Measurements from ENCODE around the gene DNAJC21.

DNAJC21 gene

DNA sequence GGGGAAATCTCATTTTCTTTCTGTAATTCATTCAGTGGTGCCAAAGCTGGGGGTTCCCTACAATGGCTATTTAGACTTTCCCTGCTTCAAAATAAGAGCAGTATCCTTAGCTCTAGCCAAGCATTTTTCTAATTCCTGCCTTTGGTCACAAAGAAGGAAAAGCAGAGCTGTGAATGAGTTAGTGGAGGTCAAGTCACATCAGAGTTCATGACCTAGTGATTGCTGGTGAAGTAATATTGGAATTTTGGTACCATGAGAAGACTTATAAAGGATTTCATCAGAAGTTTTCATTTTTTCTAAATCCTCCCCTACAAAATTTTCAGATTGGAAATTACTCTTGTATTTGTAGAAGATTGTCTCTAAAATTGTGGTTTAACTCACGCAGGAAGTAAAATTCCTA lies 28.0 kb downstream of the DNAJC21 start:
- no peaks in the 10 kb centered on the region for H4K20me1 ChIP-seq (ENCODE audit: low read depth, low read length)
- TF ChIP-seq CTCF (IDR thresholded peaks at IDR 0.05; ENCODE audit: insufficient read depth, low read length, poor library complexity, severe bottlenecking) = no peak
- no peak for TF ChIP-seq EZH2phosphoT487 (conservative IDR thresholded peaks at IDR 0.05; ENCODE audit: low read length)
- H3F3A ChIP-seq (ENCODE audit: insufficient read depth) = 0 out of 2 replicates have a peak, but pooled peaks cover 4% of the 10 kb centered on the region
- no peaks in the 10 kb centered on the region for H3K9me3 ChIP-seq (ENCODE audit: insufficient read depth, low read length)
- no peaks in the 10 kb centered on the region for H3K9me2 ChIP-seq (replicated peaks; ENCODE audit: insufficient read depth, low read length)
- H2AFZ ChIP-seq (ENCODE audit: low read depth, low read length, severe bottlenecking) = no peak overlapping the region
- no peaks in the 10 kb centered on the region for H3K79me2 ChIP-seq (ENCODE audit: insufficient read depth, low read length)
- H3K4me3 ChIP-seq (ENCODE audit: insufficient read depth, low read length, poor library complexity, severe bottlenecking) = no peak overlapping the region
- H3K27me3 ChIP-seq (ENCODE audit: low read length) = no peaks in the 10 kb centered on the region
- H3K4me2 ChIP-seq (ENCODE audit: low read depth, low read length, poor library complexity, severe bottlenecking) = no peak overlapping the region
- no peak overlapping the region for H3K9ac ChIP-seq (ENCODE audit: low read length)
- H3K36me3 ChIP-seq (ENCODE audit: low read length) = peaks cover 19% of the 10 kb centered on the region
- no peak overlapping the region for H3K27ac ChIP-seq (ENCODE audit: low read depth, low read length)

- no peak overlapping the region for H3K4me3 ChIP-seq (ENCODE audit: insufficient read depth, low read length, poor library complexity, severe bottlenecking)
- peaks cover 19% of the 10 kb centered on the region for H3K36me3 ChIP-seq (ENCODE audit: low read length)
- no peaks in the 10 kb centered on the region for H4K20me1 ChIP-seq (ENCODE audit: low read depth, low read length)
- no peaks in the 10 kb centered on the region for H3K79me2 ChIP-seq (ENCODE audit: insufficient read depth, low read length)
- no peak overlapping the region for H3K9ac ChIP-seq (ENCODE audit: low read length)
- H3K9me3 ChIP-seq (ENCODE audit: insufficient read depth, low read length) = no peaks in the 10 kb centered on the region
- H3K27me3 ChIP-seq (ENCODE audit: low read length) = no peaks in the 10 kb centered on the region
- H2AFZ ChIP-seq (ENCODE audit: low read depth, low read length, severe bottlenecking) = no peak overlapping the region
- H3K9me2 ChIP-seq (replicated peaks; ENCODE audit: insufficient read depth, low read length) = no peaks in the 10 kb centered on the region
- H3F3A ChIP-seq (ENCODE audit: insufficient read depth) = 0 out of 2 replicates have a peak, but pooled peaks cover 4% of the 10 kb centered on the region
- H3K4me2 ChIP-seq (ENCODE audit: low read depth, low read length, poor library complexity, severe bottlenecking) = no peak overlapping the region
- TF ChIP-seq EZH2phosphoT487 (conservative IDR thresholded peaks at IDR 0.05; ENCODE audit: low read length) = no peak
- TF ChIP-seq CTCF (IDR thresholded peaks at IDR 0.05; ENCODE audit: insufficient read depth, low read length, poor library complexity, severe bottlenecking) = peak; percentile 40
- no peak overlapping the region for H3K27ac ChIP-seq (ENCODE audit: low read depth, low read length)
Measured at GRCh38 chr5:34957857-34958690, 28.7 kb downstream of the DNAJC21 start.

DNA sequence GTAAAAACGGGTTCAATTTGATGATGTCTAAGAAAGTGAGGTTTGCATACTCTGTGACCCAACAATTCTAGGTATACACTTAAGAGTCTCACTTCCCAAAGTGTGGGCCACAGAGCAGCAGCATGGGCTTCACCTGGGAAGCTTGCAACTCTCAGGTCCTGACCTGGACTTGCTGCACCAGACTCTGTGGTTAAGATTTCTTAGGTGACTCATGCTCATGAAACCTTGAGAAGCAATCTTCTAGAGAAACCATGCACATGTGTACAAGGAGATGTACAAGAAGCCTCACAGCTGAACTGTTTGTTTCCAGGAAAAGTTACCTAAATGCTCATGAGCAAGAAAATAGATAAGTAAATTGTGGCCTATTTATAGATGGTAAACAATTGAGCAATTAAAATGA lies 30.0 kb downstream of the DNAJC21 start:
- Histone ChIP-seq H2AFZ (ENCODE audit: low read depth, low read length, severe bottlenecking) (no peak overlapping the region), H3K36me3 (ENCODE audit: low read length) (peaks cover 12% of the 10 kb centered on the region; the same call in 1 of the 2 replicates), H3K4me3 (ENCODE audit: insufficient read depth, low read length, poor library complexity, severe bottlenecking) (no peak overlapping the region), H3K9me2 (replicated peaks; ENCODE audit: insufficient read depth, low read length) (no peaks in the 10 kb centered on the region), H3F3A (ENCODE audit: insufficient read depth) (0 out of 2 replicates have a peak, but pooled peaks cover 4% of the 10 kb centered on the region), H3K79me2 (ENCODE audit: insufficient read depth, low read length) (no peaks in the 10 kb centered on the region), H3K27me3 (ENCODE audit: low read length) (no peaks in the 10 kb centered on the region), H3K4me2 (ENCODE audit: low read depth, low read length, poor library complexity, severe bottlenecking) (no peak overlapping the region), H3K9ac (ENCODE audit: low read length) (no peak overlapping the region), H4K20me1 (ENCODE audit: low read depth, low read length) (no peaks in the 10 kb centered on the region), H3K9me3 (ENCODE audit: insufficient read depth, low read length) (no peaks in the 10 kb centered on the region), H3K27ac (ENCODE audit: low read depth, low read length) (no peak overlapping the region)
- TF ChIP-seq CTCF (IDR thresholded peaks at IDR 0.05; ENCODE audit: insufficient read depth, low read length, poor library complexity, severe bottlenecking) (no peak), EZH2phosphoT487 (conservative IDR thresholded peaks at IDR 0.05; ENCODE audit: low read length) (no peak)
